NT2/D1 (cell line): ENCODE data around the gene TECPR2.

Experiments used
- SUZ12 ChIP-seq: IDR thresholded peaks from 2 replicates; pipeline ENCODE4 v1.6.1; 2011; ENCODE audit not compliant: insufficient read length, insufficient read depth; ENCODE audit errors: extremely low read depth
- YY1 ChIP-seq: IDR thresholded peaks from 2 replicates; pipeline ENCODE4 v1.6.1; 2011; ENCODE audit not compliant: insufficient read length, insufficient read depth
- ZNF274 ChIP-seq: IDR thresholded peaks from 2 replicates; pipeline ENCODE4 v1.6.1; 2011; ENCODE audit warnings: mild to moderate bottlenecking, low read depth, low read length

DNA sequence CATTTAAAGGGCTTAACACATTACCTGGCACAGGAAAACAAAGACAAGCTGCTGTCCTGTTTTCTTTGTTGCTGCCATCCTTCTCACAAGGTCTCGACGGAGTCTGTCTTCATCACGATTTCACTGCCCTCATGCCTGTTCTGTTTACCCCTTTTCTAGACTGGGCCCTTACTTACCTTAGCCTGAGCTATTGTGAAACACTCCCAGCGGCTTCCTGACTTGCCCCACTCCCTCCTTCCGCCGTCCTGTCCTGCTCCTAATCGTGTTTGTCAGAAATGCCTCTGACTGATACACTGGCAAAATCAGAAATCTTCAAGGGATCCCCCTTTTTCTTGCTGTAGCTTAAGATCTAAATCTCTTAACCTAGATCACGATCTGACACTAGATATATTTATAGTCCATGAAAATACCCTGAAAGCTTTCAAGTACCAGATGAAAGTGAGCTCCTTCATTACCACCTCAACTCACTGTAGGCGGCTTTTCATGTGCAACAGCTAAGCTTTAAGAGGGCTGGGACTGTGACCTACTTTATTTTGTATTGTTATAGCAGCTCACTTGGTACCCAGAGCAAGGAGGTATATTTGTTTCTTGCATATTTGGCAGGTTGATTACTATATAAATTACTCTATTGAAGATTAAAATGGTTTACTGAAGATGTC, 32.1 kb downstream of the TECPR2 start:
- TF ChIP-seq YY1 = no peak
- no peak for TF ChIP-seq ZNF274
- no peak for TF ChIP-seq SUZ12
